Measurements from ENCODE around the gene CAMSAP3.
"Not testable (repeated sequence)": the region's sequence is repeated elsewhere in the genome, so short reads cannot be mapped to it uniquely, and the experiment has no call there.

CAMSAP3 gene

GRCh38 chr19:7635670-7636069 is 40.0 kb downstream of the CAMSAP3 start:
- DNase-seq, result no peak

GRCh38 chr19:7636317-7636690 is 40.6 kb downstream of the CAMSAP3 start:
- DNase-seq, result no peak

- peak; percentile 61 for DNase-seq
These were observed 41.2 kb downstream of the CAMSAP3 start, which contains the start of gene STXBP2 for GRCh38 chr19:7636691-7637373. STXBP2 (plus strand) TSS chr19:7637110; CDS start chr19:7637150, 40 bp downstream.

- DNase-seq, result no peak
These were observed 42.0 kb downstream of the CAMSAP3 start for GRCh38 chr19:7637374-7638256.

- no peak for DNase-seq
These were observed 43.3 kb downstream of the CAMSAP3 start for GRCh38 chr19:7638802-7639465.

- DNase-seq, result no peak
These were observed 44.2 kb downstream of the CAMSAP3 start for GRCh38 chr19:7639863-7640348.

- no peak for DNase-seq
These were observed 45.1 kb downstream of the CAMSAP3 start for GRCh38 chr19:7640803-7641202.

- DNase-seq, result no peak
These were observed 45.9 kb downstream of the CAMSAP3 start for GRCh38 chr19:7641290-7642276.

- no peak for DNase-seq
These were observed 46.8 kb downstream of the CAMSAP3 start for GRCh38 chr19:7642295-7643030.

GRCh38 chr19:7643031-7643415 is 47.4 kb downstream of the CAMSAP3 start:
- no peak for DNase-seq

- not testable (repeated sequence) for DNase-seq
These were observed 48.2 kb downstream of the CAMSAP3 start for GRCh38 chr19:7643629-7644549.

GRCh38 chr19:7644550-7644877 is 48.9 kb downstream of the CAMSAP3 start:
- no peak for DNase-seq

- DNase-seq, result no peak
These were observed 49.5 kb downstream of the CAMSAP3 start for GRCh38 chr19:7645163-7645562.

- no peak for DNase-seq
These were observed 50.2 kb downstream of the CAMSAP3 start for GRCh38 chr19:7645656-7646425.

- DNase-seq, result no peak
These were observed 50.7 kb downstream of the CAMSAP3 start for GRCh38 chr19:7646426-7646700.

GRCh38 chr19:7647156-7647555 is 51.5 kb downstream of the CAMSAP3 start:
- no peak for DNase-seq

- DNase-seq, result no peak
These were observed 52.8 kb downstream of the CAMSAP3 start for GRCh38 chr19:7648265-7649014.

GRCh38 chr19:7650148-7650547 is 54.5 kb downstream of the CAMSAP3 start:
- no peak for DNase-seq

- DNase-seq, result peak; percentile 46
These were observed 56.5 kb downstream of the CAMSAP3 start for GRCh38 chr19:7652061-7652641.
